ENCODE data around the gene PDGFRA.

PDGFRA gene

DNA sequence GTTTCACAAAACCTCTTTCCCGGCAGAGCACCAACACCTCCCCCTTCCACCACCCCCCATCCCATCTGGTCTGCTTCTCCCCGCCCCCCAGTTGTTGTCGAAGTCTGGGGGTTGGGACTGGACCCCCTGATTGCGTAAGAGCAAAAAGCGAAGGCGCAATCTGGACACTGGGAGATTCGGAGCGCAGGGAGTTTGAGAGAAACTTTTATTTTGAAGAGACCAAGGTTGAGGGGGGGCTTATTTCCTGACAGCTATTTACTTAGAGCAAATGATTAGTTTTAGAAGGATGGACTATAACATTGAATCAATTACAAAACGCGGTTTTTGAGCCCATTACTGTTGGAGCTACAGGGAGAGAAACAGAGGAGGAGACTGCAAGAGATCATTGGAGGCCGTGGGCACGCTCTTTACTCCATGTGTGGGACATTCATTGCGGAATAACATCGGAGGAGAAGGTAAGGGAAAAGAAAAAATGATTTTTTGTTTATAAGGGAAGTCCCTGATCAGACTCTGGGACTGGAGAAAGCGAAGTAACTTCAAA is at the start of gene PDGFRA:
Gene PDGFRA (plus strand): TSS at position 333 of the 541 bp plus-strand sequence. CDS start 29,476 bp downstream, outside the sequence.
- no peak for DNase-seq (ENCODE audit: insufficient read length, low spot score)

DNA sequence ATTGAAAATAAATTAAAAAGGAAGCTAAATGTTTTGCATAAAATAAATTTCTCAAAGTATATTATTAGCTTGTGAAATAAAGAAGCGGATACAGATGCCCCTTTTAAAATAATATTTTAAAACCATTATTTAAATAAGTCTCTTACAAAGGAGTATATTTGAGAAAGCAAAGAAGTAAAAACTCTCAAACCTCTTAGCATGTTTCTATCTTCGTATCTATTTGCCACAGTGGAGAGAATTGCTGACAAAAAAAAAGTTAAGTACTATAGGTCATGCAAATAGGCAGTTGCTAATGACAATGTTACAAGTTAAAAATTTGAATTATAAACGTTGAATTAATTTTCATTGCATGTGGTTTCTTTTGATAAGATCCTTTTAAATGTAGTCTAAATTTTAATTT is 44.5 kb upstream of the PDGFRA start:
- TF ChIP-seq, protein P1, sequence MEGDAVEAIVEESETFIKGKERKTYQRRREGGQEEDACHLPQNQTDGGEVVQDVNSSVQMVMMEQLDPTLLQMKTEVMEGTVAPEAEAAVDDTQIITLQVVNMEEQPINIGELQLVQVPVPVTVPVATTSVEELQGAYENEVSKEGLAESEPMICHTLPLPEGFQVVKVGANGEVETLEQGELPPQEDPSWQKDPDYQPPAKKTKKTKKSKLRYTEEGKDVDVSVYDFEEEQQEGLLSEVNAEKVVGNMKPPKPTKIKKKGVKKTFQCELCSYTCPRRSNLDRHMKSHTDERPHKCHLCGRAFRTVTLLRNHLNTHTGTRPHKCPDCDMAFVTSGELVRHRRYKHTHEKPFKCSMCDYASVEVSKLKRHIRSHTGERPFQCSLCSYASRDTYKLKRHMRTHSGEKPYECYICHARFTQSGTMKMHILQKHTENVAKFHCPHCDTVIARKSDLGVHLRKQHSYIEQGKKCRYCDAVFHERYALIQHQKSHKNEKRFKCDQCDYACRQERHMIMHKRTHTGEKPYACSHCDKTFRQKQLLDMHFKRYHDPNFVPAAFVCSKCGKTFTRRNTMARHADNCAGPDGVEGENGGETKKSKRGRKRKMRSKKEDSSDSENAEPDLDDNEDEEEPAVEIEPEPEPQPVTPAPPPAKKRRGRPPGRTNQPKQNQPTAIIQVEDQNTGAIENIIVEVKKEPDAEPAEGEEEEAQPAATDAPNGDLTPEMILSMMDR (IDR thresholded peaks at IDR 0.05; ENCODE audit: insufficient read depth, missing control alignments), result no peak
- DNase-seq (ENCODE audit: insufficient read length, low spot score), result no peak
- no peak for FAIRE-seq

More for the DNA sequence above, at the start of gene PDGFRA:
- TF ChIP-seq, protein P1 (IDR thresholded peaks at IDR 0.05; ENCODE audit: insufficient read depth, missing control alignments), result no peak
- no peak for FAIRE-seq

DNA sequence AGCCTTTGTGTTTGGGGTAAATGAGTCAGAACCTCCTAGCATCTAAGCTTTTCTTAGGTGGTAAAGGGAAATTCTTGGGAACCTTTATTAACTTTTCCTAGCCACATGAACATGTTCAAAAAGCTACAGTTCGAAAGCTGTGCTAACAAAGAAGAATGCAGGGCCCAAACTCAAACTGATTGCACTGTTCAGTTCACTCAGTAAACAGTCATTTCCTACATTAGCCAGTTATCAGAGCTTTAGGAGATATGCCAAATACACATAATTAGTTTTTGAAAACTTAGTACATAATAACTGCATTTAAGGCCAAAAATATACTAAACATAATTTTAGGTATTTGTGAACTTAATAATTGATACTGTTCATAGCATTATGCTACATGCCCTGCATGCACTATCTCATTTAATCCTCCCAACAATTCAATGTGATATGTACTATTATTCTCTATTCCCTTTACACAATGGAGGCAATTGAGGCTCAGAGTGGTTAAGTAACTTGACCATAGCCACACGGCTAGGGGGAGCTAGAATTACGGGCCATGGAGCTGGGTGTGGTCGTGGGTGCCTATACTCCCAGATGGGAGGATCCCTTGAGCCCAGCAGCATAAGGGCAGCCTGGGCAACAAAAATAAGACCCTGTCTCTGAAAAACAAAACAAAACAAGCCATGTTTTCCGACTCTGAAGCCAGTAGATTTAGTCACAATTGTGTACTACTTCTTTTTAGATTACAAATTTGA is 43.9 kb upstream of the PDGFRA start:
- FAIRE-seq (no peak), DNase-seq (ENCODE audit: insufficient read length, low spot score) (no peak)

DNA sequence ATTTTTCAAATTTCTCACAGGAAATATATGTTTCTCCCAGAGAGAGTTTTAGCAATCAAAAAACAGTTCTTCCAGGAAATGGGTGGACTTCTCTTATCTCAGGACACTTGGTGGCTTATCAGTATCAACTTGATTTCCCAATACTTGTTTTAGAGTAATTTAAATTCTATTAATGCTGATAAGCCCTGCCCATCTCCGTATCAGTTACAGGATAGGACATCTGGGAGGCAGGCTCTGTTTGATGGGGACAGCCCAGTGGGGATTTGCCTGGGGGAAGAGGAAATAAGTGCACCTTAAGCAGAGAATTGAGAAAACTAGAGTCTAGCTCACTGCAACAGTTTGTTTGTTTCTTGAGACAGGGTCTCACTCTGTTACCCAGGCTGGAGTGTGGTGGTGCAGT is 43.2 kb upstream of the PDGFRA start:
- FAIRE-seq (no peak), DNase-seq (ENCODE audit: insufficient read length, low spot score) (no peak)
- TF ChIP-seq, protein P1 (IDR thresholded peaks at IDR 0.05; ENCODE audit: insufficient read depth, missing control alignments), result no peak

More for the DNA sequence above, 43.9 kb upstream of the PDGFRA start:
- TF ChIP-seq, protein P1 (IDR thresholded peaks at IDR 0.05; ENCODE audit: insufficient read depth, missing control alignments), result no peak

DNA sequence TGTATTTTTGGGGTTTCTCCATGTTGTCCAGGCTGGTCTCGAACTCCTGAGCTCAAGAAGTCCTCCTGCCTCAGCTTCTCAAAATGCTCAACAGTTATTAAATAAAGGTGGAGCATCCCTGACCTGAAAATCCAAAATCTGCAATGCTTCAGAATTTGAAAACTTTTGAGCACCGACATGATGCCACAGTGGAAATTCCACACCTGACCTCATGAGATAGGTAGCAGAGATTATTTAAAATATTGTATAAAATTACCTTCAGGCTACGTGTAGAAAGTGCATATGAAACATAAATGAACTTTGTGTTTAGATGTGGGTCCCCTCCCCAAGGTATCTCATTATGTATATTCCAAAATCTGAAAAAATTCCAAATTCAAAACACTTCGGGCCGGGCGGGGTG is 42.7 kb upstream of the PDGFRA start:
- FAIRE-seq (no peak), DNase-seq (ENCODE audit: insufficient read length, low spot score) (no peak)
- TF ChIP-seq, protein P1 (IDR thresholded peaks at IDR 0.05; ENCODE audit: insufficient read depth, missing control alignments), result no peak

DNA sequence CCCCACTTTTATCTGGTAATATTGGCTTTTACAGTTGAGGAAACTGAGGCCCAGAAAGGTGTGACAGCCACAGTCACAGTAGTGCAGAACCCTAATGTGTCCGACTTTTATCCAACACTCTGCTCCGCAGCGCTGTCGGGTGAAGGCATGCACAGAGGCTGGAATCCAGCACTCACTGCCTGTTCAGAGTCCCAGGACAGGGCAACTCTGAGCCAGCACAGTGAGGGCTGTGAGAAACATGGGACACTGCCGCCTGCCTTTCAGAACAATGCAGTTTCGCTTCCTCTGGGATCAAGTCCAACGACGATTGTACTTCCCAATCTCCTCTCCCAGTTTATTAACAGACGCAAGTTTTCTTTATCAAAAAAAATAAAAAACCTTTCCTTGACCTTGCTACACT is 41.9 kb upstream of the PDGFRA start:
- no peak for FAIRE-seq
- TF ChIP-seq, protein P1 (IDR thresholded peaks at IDR 0.05; ENCODE audit: insufficient read depth, missing control alignments), result no peak

DNA sequence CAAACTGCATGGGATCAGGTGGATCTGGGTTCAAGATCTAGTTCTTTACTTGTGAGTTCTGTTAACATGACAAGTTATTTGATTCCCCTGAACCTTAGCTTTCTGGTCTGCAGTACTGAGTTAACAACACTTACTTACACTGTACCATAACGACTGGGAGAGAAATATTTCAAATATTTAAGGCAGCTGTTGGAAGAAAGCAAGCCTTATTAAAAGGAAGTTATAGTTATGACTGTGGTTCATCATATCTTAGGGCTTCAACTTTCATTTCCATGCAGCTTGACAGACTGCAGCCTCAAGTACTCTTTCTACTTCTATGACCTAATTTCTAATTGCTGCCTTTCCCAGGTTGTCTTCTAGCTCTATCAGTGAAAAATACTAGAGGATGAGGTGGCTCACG is 40.0 kb upstream of the PDGFRA start:
- TF ChIP-seq, protein P1 (IDR thresholded peaks at IDR 0.05; ENCODE audit: insufficient read depth, missing control alignments), result no peak
- FAIRE-seq (no peak), DNase-seq (ENCODE audit: insufficient read length, low spot score) (no peak)

More for the DNA sequence above, 41.9 kb upstream of the PDGFRA start:
- no peak for DNase-seq (ENCODE audit: insufficient read length, low spot score)

Data from D721Med (cell line).